Measurements from ENCODE around the gene DCAF15.
A peak's percentile ranks its signal among the peaks of the same experiment; 100 is the strongest.

Gene DCAF15

DNA sequence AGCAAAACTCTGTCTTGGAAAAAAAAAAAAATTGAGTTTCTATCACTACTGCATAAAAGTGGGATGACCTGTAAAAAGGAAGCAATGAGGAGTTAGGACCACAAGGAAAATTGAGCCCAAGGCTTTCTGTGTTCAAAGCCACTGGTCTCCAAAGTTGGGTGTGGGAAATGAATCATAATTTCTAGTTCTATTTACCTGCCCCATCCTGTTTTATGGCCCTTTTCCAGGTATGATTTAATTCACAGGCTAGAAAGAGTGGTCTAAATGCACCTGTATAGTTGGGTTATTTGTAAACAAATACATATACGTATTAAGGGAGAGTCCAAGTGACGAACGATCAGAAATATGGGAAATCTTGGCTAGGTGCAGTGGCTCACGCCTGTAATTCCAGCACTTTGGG, 5.9 kb upstream of the DCAF15 start:
- no peaks in the 10 kb centered on the region for H3K4me1 ChIP-seq (ENCODE audit: control insufficient read depth, insufficient read depth, low read length, poor library complexity, severe bottlenecking)
- H3K36me3 ChIP-seq (ENCODE audit: control insufficient read depth, insufficient read depth, low read length) = no peaks in the 10 kb centered on the region
- H3K9me3 ChIP-seq (ENCODE audit: control insufficient read depth, low read length) = no peaks in the 10 kb centered on the region
- H3K4me3 ChIP-seq (ENCODE audit: insufficient read depth, low read depth, low read length, poor library complexity, severe bottlenecking) = no peak overlapping the region
- no peak overlapping the region for H3K27ac ChIP-seq (ENCODE audit: insufficient read depth, low read length, poor library complexity, severe bottlenecking)
- no peak for DNase-seq
- no peaks in the 10 kb centered on the region for H3K27me3 ChIP-seq (replicated peaks; ENCODE audit: control insufficient read depth, insufficient read depth, low read length, poor library complexity, severe bottlenecking)

DNA sequence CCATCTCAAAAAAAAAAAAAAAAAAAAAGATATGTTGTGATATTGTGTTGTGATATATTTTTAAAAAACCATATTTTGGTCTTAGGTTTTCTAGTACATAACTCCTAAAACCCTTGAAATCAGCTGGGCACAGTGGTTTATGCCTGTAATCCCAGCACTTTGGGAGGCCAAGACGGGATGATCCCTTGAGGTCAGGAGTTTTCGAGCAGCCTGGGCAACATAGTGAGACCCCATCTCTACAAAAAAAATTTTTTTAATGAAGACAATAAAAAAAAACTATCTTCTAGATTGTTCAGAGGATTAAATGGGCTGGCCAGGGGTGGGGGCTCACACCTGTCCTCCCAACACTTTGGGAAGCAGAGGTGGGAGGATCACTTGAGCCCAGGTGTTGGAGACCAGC, 1.3 kb upstream of the DCAF15 start:
- no peaks in the 10 kb centered on the region for H3K9me3 ChIP-seq (ENCODE audit: control insufficient read depth, low read length)
- H3K27ac ChIP-seq (ENCODE audit: insufficient read depth, low read length, poor library complexity, severe bottlenecking) = no peak overlapping the region
- H3K36me3 ChIP-seq (ENCODE audit: control insufficient read depth, insufficient read depth, low read length) = peaks cover 11% of the 10 kb centered on the region
- DNase-seq = no peak
- H3K27me3 ChIP-seq (replicated peaks; ENCODE audit: control insufficient read depth, insufficient read depth, low read length, poor library complexity, severe bottlenecking) = no peaks in the 10 kb centered on the region
- peaks cover 13% of the 10 kb centered on the region for H3K4me1 ChIP-seq (ENCODE audit: control insufficient read depth, insufficient read depth, low read length, poor library complexity, severe bottlenecking)
- H3K4me3 ChIP-seq (ENCODE audit: insufficient read depth, low read depth, low read length, poor library complexity, severe bottlenecking) = no peak overlapping the region

GRCh38 chr19:13951799-13952153, 533 bp upstream of the DCAF15 start:
- H3K36me3 ChIP-seq (ENCODE audit: control insufficient read depth, insufficient read depth, low read length) = peaks cover 19% of the 10 kb centered on the region
- H3K4me1 ChIP-seq (ENCODE audit: control insufficient read depth, insufficient read depth, low read length, poor library complexity, severe bottlenecking) = peaks cover 13% of the 10 kb centered on the region
- peak overlapping the region; percentile 48 for H3K4me3 ChIP-seq (ENCODE audit: insufficient read depth, low read depth, low read length, poor library complexity, severe bottlenecking)
- no peaks in the 10 kb centered on the region for H3K9me3 ChIP-seq (ENCODE audit: control insufficient read depth, low read length)
- no peaks in the 10 kb centered on the region for H3K27me3 ChIP-seq (replicated peaks; ENCODE audit: control insufficient read depth, insufficient read depth, low read length, poor library complexity, severe bottlenecking)
- H3K27ac ChIP-seq (ENCODE audit: insufficient read depth, low read length, poor library complexity, severe bottlenecking) = peak overlapping the region; percentile 69
- no peak for DNase-seq

GRCh38 chr19:13952931-13953531, 722 bp downstream of the DCAF15 start:
- H3K36me3 ChIP-seq (ENCODE audit: control insufficient read depth, insufficient read depth, low read length) = peaks cover 31% of the 10 kb centered on the region
- peak overlapping the region; percentile 91 for H3K4me3 ChIP-seq (ENCODE audit: insufficient read depth, low read depth, low read length, poor library complexity, severe bottlenecking)
- no peak for DNase-seq
- peak overlapping the region; percentile 93 for H3K27ac ChIP-seq (ENCODE audit: insufficient read depth, low read length, poor library complexity, severe bottlenecking)
- H3K9me3 ChIP-seq (ENCODE audit: control insufficient read depth, low read length) = no peaks in the 10 kb centered on the region
- no peaks in the 10 kb centered on the region for H3K27me3 ChIP-seq (replicated peaks; ENCODE audit: control insufficient read depth, insufficient read depth, low read length, poor library complexity, severe bottlenecking)
- peaks cover 13% of the 10 kb centered on the region for H3K4me1 ChIP-seq (ENCODE audit: control insufficient read depth, insufficient read depth, low read length, poor library complexity, severe bottlenecking)

- H3K9me3 ChIP-seq (ENCODE audit: control insufficient read depth, low read length) = no peaks in the 10 kb centered on the region
- H3K36me3 ChIP-seq (ENCODE audit: control insufficient read depth, insufficient read depth, low read length) = peaks cover 43% of the 10 kb centered on the region
- DNase-seq = no peak
- peaks cover 13% of the 10 kb centered on the region for H3K4me1 ChIP-seq (ENCODE audit: control insufficient read depth, insufficient read depth, low read length, poor library complexity, severe bottlenecking)
- H3K4me3 ChIP-seq (ENCODE audit: insufficient read depth, low read depth, low read length, poor library complexity, severe bottlenecking) = no peak overlapping the region
- H3K27me3 ChIP-seq (replicated peaks; ENCODE audit: control insufficient read depth, insufficient read depth, low read length, poor library complexity, severe bottlenecking) = no peaks in the 10 kb centered on the region
- H3K27ac ChIP-seq (ENCODE audit: insufficient read depth, low read length, poor library complexity, severe bottlenecking) = no peak overlapping the region
Observed at GRCh38 chr19:13954185-13954584, 1.9 kb downstream of the DCAF15 start.

DNA sequence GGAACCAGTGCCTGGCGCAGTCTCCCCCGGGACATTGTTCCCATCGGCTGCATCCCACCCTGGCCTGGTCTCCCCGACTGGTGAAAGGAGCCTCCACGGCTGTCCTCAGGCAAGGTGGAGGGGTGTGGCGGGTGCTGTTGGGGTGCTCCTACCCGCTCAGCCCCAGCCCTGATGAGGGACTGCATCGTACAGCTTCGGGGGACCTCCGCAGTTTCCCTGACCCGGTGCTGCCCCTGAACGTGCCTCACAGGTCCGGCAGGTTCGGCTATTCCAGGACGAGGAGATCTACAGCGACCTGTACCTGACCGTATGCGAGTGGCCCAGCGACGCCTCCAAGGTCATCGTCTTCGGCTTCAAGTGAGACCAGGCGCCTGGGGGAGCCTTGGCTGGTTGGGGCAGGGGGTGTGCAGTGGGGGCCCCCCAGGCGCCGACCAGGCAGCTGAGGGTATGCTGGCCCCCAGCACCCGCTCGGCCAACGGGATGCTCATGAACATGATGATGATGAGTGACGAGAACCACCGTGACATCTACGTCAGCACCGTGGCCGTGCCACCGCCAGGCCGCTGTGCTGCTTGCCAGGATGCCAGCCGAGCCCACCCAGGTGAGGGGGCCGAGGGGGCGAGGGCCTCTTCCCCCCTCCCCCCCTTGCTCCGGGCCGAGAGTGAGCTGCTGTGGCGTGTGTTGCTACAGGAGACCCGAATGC, 3.5 kb downstream of the DCAF15 start:
- no peaks in the 10 kb centered on the region for H3K27me3 ChIP-seq (replicated peaks; ENCODE audit: control insufficient read depth, insufficient read depth, low read length, poor library complexity, severe bottlenecking)
- H3K4me1 ChIP-seq (ENCODE audit: control insufficient read depth, insufficient read depth, low read length, poor library complexity, severe bottlenecking) = peaks cover 13% of the 10 kb centered on the region
- no peak for DNase-seq
- H3K4me3 ChIP-seq (ENCODE audit: insufficient read depth, low read depth, low read length, poor library complexity, severe bottlenecking) = no peak overlapping the region
- no peak overlapping the region for H3K27ac ChIP-seq (ENCODE audit: insufficient read depth, low read length, poor library complexity, severe bottlenecking)
- no peaks in the 10 kb centered on the region for H3K9me3 ChIP-seq (ENCODE audit: control insufficient read depth, low read length)
- H3K36me3 ChIP-seq (ENCODE audit: control insufficient read depth, insufficient read depth, low read length) = peaks cover 56% of the 10 kb centered on the region

DNA sequence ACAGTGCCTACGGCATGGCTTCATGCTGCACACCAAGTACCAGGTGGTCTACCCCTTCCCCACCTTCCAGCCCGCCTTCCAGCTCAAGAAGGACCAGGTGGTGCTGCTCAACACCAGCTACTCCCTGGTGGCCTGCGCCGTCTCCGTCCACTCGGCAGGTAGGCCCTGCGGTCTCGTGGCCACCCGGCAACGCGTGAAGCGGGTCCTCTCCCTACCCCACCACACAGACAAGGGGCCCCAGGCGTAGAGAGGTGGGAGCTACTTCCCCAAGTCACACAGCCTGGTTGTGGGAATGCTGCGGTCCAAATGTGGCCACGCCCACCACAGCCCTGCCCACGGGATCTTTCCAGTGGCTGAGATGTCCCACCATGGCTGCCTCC, 4.0 kb downstream of the DCAF15 start:
- peaks cover 13% of the 10 kb centered on the region for H3K4me1 ChIP-seq (ENCODE audit: control insufficient read depth, insufficient read depth, low read length, poor library complexity, severe bottlenecking)
- H3K27ac ChIP-seq (ENCODE audit: insufficient read depth, low read length, poor library complexity, severe bottlenecking) = no peak overlapping the region
- no peak overlapping the region for H3K4me3 ChIP-seq (ENCODE audit: insufficient read depth, low read depth, low read length, poor library complexity, severe bottlenecking)
- no peaks in the 10 kb centered on the region for H3K9me3 ChIP-seq (ENCODE audit: control insufficient read depth, low read length)
- no peak for DNase-seq
- no peaks in the 10 kb centered on the region for H3K27me3 ChIP-seq (replicated peaks; ENCODE audit: control insufficient read depth, insufficient read depth, low read length, poor library complexity, severe bottlenecking)
- H3K36me3 ChIP-seq (ENCODE audit: control insufficient read depth, insufficient read depth, low read length) = peaks cover 60% of the 10 kb centered on the region

DNA sequence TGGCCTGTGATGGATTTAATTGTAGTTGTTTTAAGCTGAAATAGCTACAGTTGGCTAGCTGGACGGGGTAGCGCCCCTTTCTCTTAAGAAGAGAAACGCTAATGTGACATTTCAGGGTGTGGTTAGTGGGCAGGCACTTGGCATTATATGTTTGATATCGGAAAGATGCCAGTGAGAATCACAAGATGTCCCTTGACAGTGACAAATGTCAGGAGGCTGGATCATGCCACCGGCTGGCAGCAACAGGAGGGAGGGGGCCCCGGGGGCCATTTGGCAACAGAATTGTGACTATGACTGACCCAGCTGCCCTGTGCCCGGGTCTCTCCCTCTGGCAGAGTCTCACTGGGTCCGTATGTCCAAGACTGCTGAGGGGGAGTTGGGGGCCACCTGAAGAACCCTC, 4.7 kb downstream of the DCAF15 start:
- Histone ChIP-seq H3K27ac (ENCODE audit: insufficient read depth, low read length, poor library complexity, severe bottlenecking) (no peak overlapping the region), H3K27me3 (replicated peaks; ENCODE audit: control insufficient read depth, insufficient read depth, low read length, poor library complexity, severe bottlenecking) (no peaks in the 10 kb centered on the region), H3K36me3 (ENCODE audit: control insufficient read depth, insufficient read depth, low read length) (peaks cover 65% of the 10 kb centered on the region), H3K4me1 (ENCODE audit: control insufficient read depth, insufficient read depth, low read length, poor library complexity, severe bottlenecking) (peaks cover 9% of the 10 kb centered on the region), H3K9me3 (ENCODE audit: control insufficient read depth, low read length) (no peaks in the 10 kb centered on the region), H3K4me3 (ENCODE audit: insufficient read depth, low read depth, low read length, poor library complexity, severe bottlenecking) (no peak overlapping the region)
- DNase-seq = no peak

- Histone ChIP-seq H3K9me3 (ENCODE audit: control insufficient read depth, low read length) (no peaks in the 10 kb centered on the region), H3K27me3 (replicated peaks; ENCODE audit: control insufficient read depth, insufficient read depth, low read length, poor library complexity, severe bottlenecking) (no peaks in the 10 kb centered on the region), H3K27ac (ENCODE audit: insufficient read depth, low read length, poor library complexity, severe bottlenecking) (no peak overlapping the region), H3K36me3 (ENCODE audit: control insufficient read depth, insufficient read depth, low read length) (peaks cover 73% of the 10 kb centered on the region), H3K4me3 (ENCODE audit: insufficient read depth, low read depth, low read length, poor library complexity, severe bottlenecking) (no peak overlapping the region), H3K4me1 (ENCODE audit: control insufficient read depth, insufficient read depth, low read length, poor library complexity, severe bottlenecking) (peaks cover 9% of the 10 kb centered on the region)
- DNase-seq = no peak
Observed at GRCh38 chr19:13958043-13958442, 5.7 kb downstream of the DCAF15 start.

- no peak for DNase-seq
- no peaks in the 10 kb centered on the region for H3K9me3 ChIP-seq (ENCODE audit: control insufficient read depth, low read length)
- H3K36me3 ChIP-seq (ENCODE audit: control insufficient read depth, insufficient read depth, low read length) = peaks cover 73% of the 10 kb centered on the region
- no peaks in the 10 kb centered on the region for H3K4me1 ChIP-seq (ENCODE audit: control insufficient read depth, insufficient read depth, low read length, poor library complexity, severe bottlenecking)
- no peak overlapping the region for H3K27ac ChIP-seq (ENCODE audit: insufficient read depth, low read length, poor library complexity, severe bottlenecking)
- no peaks in the 10 kb centered on the region for H3K27me3 ChIP-seq (replicated peaks; ENCODE audit: control insufficient read depth, insufficient read depth, low read length, poor library complexity, severe bottlenecking)
- H3K4me3 ChIP-seq (ENCODE audit: insufficient read depth, low read depth, low read length, poor library complexity, severe bottlenecking) = no peak overlapping the region
Observed at GRCh38 chr19:13959141-13959961, 7.0 kb downstream of the DCAF15 start.

Data from effector memory CD4-positive, alpha-beta T cell (primary cell).